B cell (primary cell): ENCODE measurements around the gene ZNF57. TPM values are rescaled to one million over a fixed set of nuclear protein-coding genes. Genes with fewer than 3 reads are reported as not detected.

Experiments used
- ATAC-seq: fragments of 200-7000 bp; cut with Tn5 transposase; one replicate; pipeline ENCODE4 v1.10.0; 2021; ENCODE audit warnings: low read depth, mild to moderate bottlenecking, moderate number of reproducible peaks, moderate library complexity
- CTCF ChIA-PET: fragments of 350-600 bp; sonication (Branson Sonifier 250); formaldehyde crosslinking; loops from one replicate; lab custom pipeline; 2021; ENCODE audit warnings: antibody characterized with exemption, inconsistent platforms; lab: Charles Lee
- POLR2A ChIA-PET: fragments of 350-600 bp; sonication (Branson Sonifier 250); formaldehyde crosslinking; loops from one replicate; lab custom pipeline; 2021; ENCODE audit warnings: antibody characterized with exemption; lab: Charles Lee
- DNase-seq: peaks from one replicate; pipeline ENCODE4 v3.0.0; 2013
- H2AFZ ChIP-seq: 2 replicates; pipeline ENCODE4 v1.6.1; 2012; ENCODE audit warnings: mild to moderate bottlenecking, low read depth, low read length; ENCODE audit not compliant: insufficient read depth, poor library complexity, severe bottlenecking
- H3K27ac ChIP-seq, 2 donors: 1 replicate in 1 of 2; 2 replicates in 1 of 2; pipeline ENCODE4 v1.5.1; 2012 to 2013; ENCODE audit warnings: low read length in 2 of 2, mild to moderate bottlenecking in 2 of 2, moderate library complexity in 1 of 2
- H3K27me3 ChIP-seq, 4 experiments: fragments of 200-600 bp in 1 of 4; sonication (generic) in 1 of 4; replicated peaks in 1 of 4; 1 replicate in 2 of 4; 2 replicates in 2 of 4; pipeline versions ENCODE4 v1.6.1 to v1.7.0; 2013 to 2016; ENCODE audit warnings: low read length in 3 of 4, mild to moderate bottlenecking in 2 of 4, mixed read lengths in 1 of 4, moderate library complexity in 1 of 4; ENCODE audit not compliant: insufficient read depth in 4 of 4, control insufficient read depth in 3 of 4; ENCODE audit errors: control extremely low read depth in 1 of 4
- H3K36me3 ChIP-seq, 2 experiments: replicated peaks in 1 of 2; 1 replicate in 1 of 2; 2 replicates in 1 of 2; pipeline versions ENCODE4 v1.6.1 to v1.7.1; 2013; ENCODE audit warnings: low read length in 1 of 2; ENCODE audit not compliant: insufficient read depth in 2 of 2, control insufficient read depth in 1 of 2; ENCODE audit errors: control extremely low read depth in 1 of 2, extremely low read depth in 1 of 2
- H3K4me1 ChIP-seq, 2 donors: fragments of 200-600 bp in 1 of 2; sonication (generic) in 1 of 2; 1 replicate in 1 of 2; 2 replicates in 1 of 2; pipeline versions ENCODE4 v1.5.1 to v1.6.1; 2013 to 2017; ENCODE audit warnings: low read length in 2 of 2; ENCODE audit not compliant: control insufficient read depth in 2 of 2, insufficient read depth in 2 of 2
- H3K4me2 ChIP-seq: replicated peaks from 2 replicates; pipeline ENCODE3; 2012; ENCODE audit warnings: mild to moderate bottlenecking, low read depth, low read length; ENCODE audit not compliant: poor library complexity, severe bottlenecking
- H3K4me3 ChIP-seq, 5 experiments: fragments of 200-600 bp in 1 of 5; sonication (generic) in 1 of 5; 1 replicate in 3 of 5; 2 replicates in 2 of 5; pipeline versions ENCODE4 v1.5.1 to v1.7.0; 2011 to 2016; ENCODE audit warnings: low read length in 4 of 5, mild to moderate bottlenecking in 4 of 5, low read depth in 2 of 5, control low read depth in 1 of 5, moderate library complexity in 1 of 5; ENCODE audit not compliant: insufficient read depth in 1 of 5; ENCODE audit errors: control extremely low read depth in 1 of 5, extremely low read depth in 1 of 5
- H3K79me2 ChIP-seq: fragments of 200-600 bp; sonication (generic); one replicate; pipeline ENCODE4 v1.6.0; 2016; ENCODE audit warnings: low read length; ENCODE audit not compliant: control insufficient read depth, insufficient read depth
- H3K9ac ChIP-seq: fragments of 200-600 bp; sonication (generic); 2 replicates; pipeline ENCODE4 v1.6.1; 2017; ENCODE audit warnings: mild to moderate bottlenecking, low read length, moderate library complexity
- H3K9me3 ChIP-seq, 3 donors: one replicate each; pipeline versions ENCODE4 v1.6.1 to v1.7.1; 2013; ENCODE audit warnings: low read length in 2 of 3; ENCODE audit not compliant: control insufficient read depth in 2 of 3, insufficient read depth in 1 of 3; ENCODE audit errors: control extremely low read depth in 1 of 3
- H4K20me1 ChIP-seq: 2 replicates; pipeline ENCODE4 v1.6.0; 2012; ENCODE audit warnings: mild to moderate bottlenecking, low read length; ENCODE audit not compliant: insufficient read depth, control insufficient read depth, poor library complexity, severe bottlenecking
- H3K27ac Mint-ChIP-seq: one replicate; pipeline ENCODE4 v1.8.0; 2021; ENCODE audit warnings: mixed read lengths
- H3K27me3 Mint-ChIP-seq: one replicate; pipeline ENCODE4 v1.8.0; 2021; ENCODE audit warnings: mixed read lengths
- H3K4me1 Mint-ChIP-seq: one replicate; pipeline ENCODE4 v1.8.0; 2021; ENCODE audit warnings: mixed read lengths
- H3K4me3 Mint-ChIP-seq: one replicate; pipeline ENCODE4 v1.8.0; 2021; ENCODE audit warnings: mixed read lengths
- H3K9me3 Mint-ChIP-seq: one replicate; pipeline ENCODE4 v1.8.0; 2022; ENCODE audit warnings: mixed read lengths; ENCODE audit not compliant: insufficient read depth
- CTCF ChIP-seq: fragments of 200-600 bp; IDR thresholded peaks from one replicate; pipeline ENCODE4 v1.8.0; 2022; ENCODE audit warnings: antibody characterized with exemption, mild to moderate bottlenecking
- EZH2 ChIP-seq: IDR thresholded peaks from 2 replicates; pipeline ENCODE4 v1.6.1; 2012; ENCODE audit warnings: borderline replicate concordance, low read depth, mild to moderate bottlenecking, moderate library complexity, low read length; ENCODE audit not compliant: insufficient read depth, poor library complexity, severe bottlenecking
- WGBS: methylation state at CpG from one replicate; pipeline ENCODE4 v1.1.5; 2013; ENCODE audit warnings: missing lambda C conversion rate; ENCODE audit not compliant: insufficient coverage; 5-methylcytosine and 5-hydroxymethylcytosine counted together
- intact Hi-C: fragments of 100-400 bp; cut with micrococcal nuclease; formaldehyde crosslinking; loops from one replicate; pipeline ENCODE4 v1.10.0; 2022
- polyA plus RNA-seq: library from polyadenylated mRNA; depleted of rRNA; stranded (reverse); fragments of >200 nt; gene quantifications from 2 replicates; pipeline ENCODE4 v1.2.3, GENCODE V29; 2012
- total RNA-seq, 2 donors: library from RNA; stranded (reverse); fragments of 120-200 nt in 1 of 2; gene quantifications; 1 replicate in 1 of 2; 2 replicates in 1 of 2; pipeline versions ENCODE4 v1.2.3 to v1.2.4, GENCODE V29; 2013 to 2022

ZNF57 gene
- total and polyA plus RNA-seq, 2 donors (not counting 1 experiment from before 2014, with no cell fraction given) = 1.4 to 3.4 TPM

- intact Hi-C loops = no loop called here
- DNase-seq (no peak), ATAC-seq (no peak)
- CTCF ChIA-PET = interaction anchor here (0.6 to 1.5 kb wide), 3 partner anchors 20 to 219 kb away, joined by 3 read pairs; no protein-coding TSS in a partner anchor
- no peak within 1 kb of the TSS for H3K9ac ChIP-seq
- no peaks in the 10 kb centered on the region for H4K20me1 ChIP-seq
- H3K79me2 ChIP-seq = no peaks in the 10 kb centered on the region
- H3K27ac ChIP-seq = no peak within 1 kb of the TSS
- H3K27me3 ChIP-seq = no peaks in the 10 kb centered on the region
- Mint-ChIP-seq H3K4me1 (peaks cover 5% of the 10 kb centered on the region), H3K9me3 (no peaks in the 10 kb centered on the region), H3K27me3 (peaks cover 9% of the 10 kb centered on the region), H3K4me3 (no peak within 1 kb of the TSS), H3K27ac (no peak within 1 kb of the TSS)
- no peak within 1 kb of the TSS for H3K4me2 ChIP-seq
- POLR2A ChIA-PET = interaction anchor here (0.6 kb wide), 1 partner anchor 16 kb away, joined by 3 read pairs; no protein-coding TSS in a partner anchor
- TF ChIP-seq CTCF (no peak), EZH2 (no peak)
- H3K4me1 ChIP-seq = no peaks in the 10 kb centered on the region
- H2AFZ ChIP-seq = no peak within 1 kb of the TSS
- no peaks in the 10 kb centered on the region for H3K36me3 ChIP-seq
- no peak within 1 kb of the TSS for H3K4me3 ChIP-seq
- H3K9me3 ChIP-seq = peaks cover 0 to 13% (median 0%) of the 10 kb centered on the region in 3 donors
- WGBS = 93% methylated on average over 25 of the region's 36 CpGs
Measured at GRCh38 chr19:2867025-2867991, 33.4 kb upstream of the ZNF57 start, which contains the start of gene ZNF556. Gene ZNF556 (plus strand): TSS chr19:2867335. CDS start chr19:2867422, 87 bp downstream.

- H3K36me3 ChIP-seq = no peaks in the 10 kb centered on the region
- H3K4me3 ChIP-seq = no peak overlapping the region
- Mint-ChIP-seq H3K27ac (no peak overlapping the region), H3K9me3 (no peaks in the 10 kb centered on the region), H3K4me1 (peaks cover 5% of the 10 kb centered on the region), H3K27me3 (peaks cover 8% of the 10 kb centered on the region), H3K4me3 (no peak overlapping the region)
- POLR2A ChIA-PET = no interaction called here
- intact Hi-C loops = no loop called here
- H2AFZ ChIP-seq = no peak overlapping the region
- no peak overlapping the region for H3K9ac ChIP-seq
- no peak overlapping the region for H3K27ac ChIP-seq
- WGBS = 81% methylated on average over 10 of the region's 10 CpGs
- H4K20me1 ChIP-seq = no peaks in the 10 kb centered on the region
- H3K9me3 ChIP-seq = peaks cover 0 to 11% (median 0%) of the 10 kb centered on the region in 3 donors
- no peaks in the 10 kb centered on the region for H3K4me1 ChIP-seq
- H3K4me2 ChIP-seq = no peak overlapping the region
- H3K27me3 ChIP-seq = no peaks in the 10 kb centered on the region
- CTCF ChIA-PET = interaction anchor here (0.9 to 2.1 kb wide), 2 partner anchors 13 to 221 kb away, joined by 3 to 5 read pairs; no protein-coding TSS in a partner anchor
- no peak for DNase-seq
- TF ChIP-seq CTCF = no peak
- no peak for TF ChIP-seq EZH2
- H3K79me2 ChIP-seq = no peaks in the 10 kb centered on the region
- ATAC-seq = no peak
Measured at GRCh38 chr19:2869618-2870017, 31.1 kb upstream of the ZNF57 start.
